Vagina (tissue), 2 donors: ENCODE results near the gene AFAP1L1.

Experiments used
- CTCF ChIP-seq, 3 experiments: fragments of 450-650 bp in 2 of 3; fragments of 200-600 bp in 1 of 3; sonication (generic) in 1 of 3; IDR thresholded peaks; one replicate each; pipeline ENCODE4 v1.5.1; 2017 to 2019; ENCODE audit warnings: antibody characterized with exemption in 3 of 3, mild to moderate bottlenecking in 2 of 3, moderate library complexity in 2 of 3
- POLR2A ChIP-seq, 2 donors: fragments of 450-650 bp; IDR thresholded peaks; one replicate each; pipeline ENCODE4 v1.6.1; 2017; ENCODE audit warnings: antibody characterized with exemption in 2 of 2, mild to moderate bottlenecking in 2 of 2, moderate library complexity in 2 of 2
- POLR2AphosphoS5 ChIP-seq, 2 donors: sonication (generic); formaldehyde crosslinking; IDR thresholded peaks; one replicate each; pipeline ENCODE4 v1.9.0; 2017; ENCODE audit warnings: antibody characterized with exemption in 2 of 2, mild to moderate bottlenecking in 2 of 2, low read depth in 1 of 2; ENCODE audit not compliant: insufficient read depth in 1 of 2

GRCh38 chr5:149325166-149325735, 53.6 kb downstream of the AFAP1L1 start:
- TF ChIP-seq POLR2A (IDR thresholded peaks at IDR 0.05) (no peak), CTCF (IDR thresholded peaks at IDR 0.05) (no peak), POLR2AphosphoS5 (IDR thresholded peaks at IDR 0.05; ENCODE audit: insufficient read depth in 1 of 2, low read depth in 1 of 2) (no peak)
